ENCODE measurements around the gene MAP1B. TPM values are rescaled to one million over a fixed set of nuclear protein-coding genes. Genes with fewer than 3 reads are reported as not detected.

MAP1B gene
- total and polyA plus RNA-seq, 4 donors: 1.5 to 46.7 (median 16.0) TPM

- peaks cover 0 to 10% (median 6%) of the 10 kb centered on the region in 4 donors for H3K36me3 ChIP-seq (ENCODE audit: control insufficient read depth in 4 of 4, insufficient read depth in 4 of 4, low read length in 4 of 4)
- no peak overlapping the region for H3K4me3 ChIP-seq
- no peak for DNase-seq
- TF ChIP-seq CTCF (IDR thresholded peaks at IDR 0.05; ENCODE audit: control extremely low read depth, extremely low read depth): no peak
- no peaks in the 10 kb centered on the region for H3K27me3 ChIP-seq (ENCODE audit: control insufficient read depth in 3 of 3, insufficient read depth in 3 of 3, low read length in 2 of 3)
- no peak overlapping the region for H3K9ac ChIP-seq (ENCODE audit: insufficient read depth in 1 of 2, low read length in 2 of 2)
- H3K27ac ChIP-seq (ENCODE audit: low read depth in 1 of 2, low read length in 1 of 2): no peak overlapping the region
- H3K9me3 ChIP-seq (ENCODE audit: control insufficient read depth in 4 of 4, insufficient read depth in 3 of 4, low read length in 3 of 4): no peaks in the 10 kb centered on the region
- 96 to 97% methylated on average over 4 of the region's 4 CpGs for WGBS, 2 donors
- H3K4me1 ChIP-seq (ENCODE audit: control insufficient read depth in 5 of 5, insufficient read depth in 5 of 5, low read length in 5 of 5): peaks cover 6 to 16% (median 14%) of the 10 kb centered on the region in 5 donors
- no peak for ATAC-seq (ENCODE audit: insufficient read depth, low FRiP score)
These were observed 106.2 kb downstream of the MAP1B start for GRCh38 chr5:72213482-72213881.

GRCh38 chr5:72214168-72214567 is 106.9 kb downstream of the MAP1B start:
- Histone ChIP-seq H3K4me1 (ENCODE audit: control insufficient read depth in 5 of 5, insufficient read depth in 5 of 5, low read length in 5 of 5) (peaks cover 6 to 16% (median 14%) of the 10 kb centered on the region in 5 donors), H3K9me3 (ENCODE audit: control insufficient read depth in 4 of 4, insufficient read depth in 3 of 4, low read length in 3 of 4) (no peaks in the 10 kb centered on the region), H3K4me3 (no peak overlapping the region), H3K36me3 (ENCODE audit: control insufficient read depth in 4 of 4, insufficient read depth in 4 of 4, low read length in 4 of 4) (peaks cover 2 to 15% (median 11%) of the 10 kb centered on the region in 4 donors), H3K27ac (ENCODE audit: low read depth in 1 of 2, low read length in 1 of 2) (no peak overlapping the region), H3K27me3 (ENCODE audit: control insufficient read depth in 3 of 3, insufficient read depth in 3 of 3, low read length in 2 of 3) (no peaks in the 10 kb centered on the region), H3K9ac (ENCODE audit: insufficient read depth in 1 of 2, low read length in 2 of 2) (no peak overlapping the region)
- no peak for TF ChIP-seq CTCF (IDR thresholded peaks at IDR 0.05; ENCODE audit: control extremely low read depth, extremely low read depth)
- WGBS, 2 donors: 92 to 98% methylated on average over 4 of the region's 4 CpGs
- DNase-seq (no peak), ATAC-seq (ENCODE audit: insufficient read depth, low FRiP score) (no peak)

- 96 to 98% methylated on average over 3 of the region's 3 CpGs for WGBS, 2 donors
- peaks cover 12 to 33% (median 25%) of the 10 kb centered on the region in 4 donors for H3K36me3 ChIP-seq (ENCODE audit: control insufficient read depth in 4 of 4, insufficient read depth in 4 of 4, low read length in 4 of 4)
- no peak for TF ChIP-seq CTCF (IDR thresholded peaks at IDR 0.05; ENCODE audit: control extremely low read depth, extremely low read depth)
These were observed 109.5 kb downstream of the MAP1B start for GRCh38 chr5:72216756-72217155.

GRCh38 chr5:72221099-72221498 is 113.8 kb downstream of the MAP1B start:
- H3K36me3 ChIP-seq (ENCODE audit: control insufficient read depth in 4 of 4, insufficient read depth in 4 of 4, low read length in 4 of 4): peaks cover 27 to 52% (median 43%) of the 10 kb centered on the region in 4 donors
- ATAC-seq (ENCODE audit: insufficient read depth, low FRiP score) (no peak), DNase-seq (no peak)
- H3K27me3 ChIP-seq (ENCODE audit: control insufficient read depth in 3 of 3, insufficient read depth in 3 of 3, low read length in 2 of 3): no peaks in the 10 kb centered on the region
- no peak overlapping the region for H3K27ac ChIP-seq (ENCODE audit: low read depth in 1 of 2, low read length in 1 of 2)
- no peaks in the 10 kb centered on the region for H3K9me3 ChIP-seq (ENCODE audit: control insufficient read depth in 4 of 4, insufficient read depth in 3 of 4, low read length in 3 of 4)
- no peak for TF ChIP-seq CTCF (IDR thresholded peaks at IDR 0.05; ENCODE audit: control extremely low read depth, extremely low read depth)
- WGBS, 2 donors: 98 to 100% methylated on average over 1 of the region's 1 CpG
- H3K4me1 ChIP-seq (ENCODE audit: control insufficient read depth in 5 of 5, insufficient read depth in 5 of 5, low read length in 5 of 5): peaks cover 0 to 2% (median 0%) of the 10 kb centered on the region in 5 donors
- no peak overlapping the region for H3K4me3 ChIP-seq
- H3K9ac ChIP-seq (ENCODE audit: insufficient read depth in 1 of 2, low read length in 2 of 2): no peak overlapping the region

More at GRCh38 chr5:72216756-72217155, 109.5 kb downstream of the MAP1B start:
- Histone ChIP-seq H3K9me3 (ENCODE audit: control insufficient read depth in 4 of 4, insufficient read depth in 3 of 4, low read length in 3 of 4) (no peaks in the 10 kb centered on the region), H3K4me1 (ENCODE audit: control insufficient read depth in 5 of 5, insufficient read depth in 5 of 5, low read length in 5 of 5) (peaks cover 0 to 2% (median 0%) of the 10 kb centered on the region in 5 donors), H3K4me3 (no peak overlapping the region), H3K27ac (ENCODE audit: low read depth in 1 of 2, low read length in 1 of 2) (no peak overlapping the region), H3K27me3 (ENCODE audit: control insufficient read depth in 3 of 3, insufficient read depth in 3 of 3, low read length in 2 of 3) (no peaks in the 10 kb centered on the region), H3K9ac (ENCODE audit: insufficient read depth in 1 of 2, low read length in 2 of 2) (no peak overlapping the region)
- DNase-seq (no peak), ATAC-seq (ENCODE audit: insufficient read depth, low FRiP score) (no peak)

Measured in lung (tissue), 12 donors.